ENCODE measurements around the gene FAU.

The FAU gene

DNA sequence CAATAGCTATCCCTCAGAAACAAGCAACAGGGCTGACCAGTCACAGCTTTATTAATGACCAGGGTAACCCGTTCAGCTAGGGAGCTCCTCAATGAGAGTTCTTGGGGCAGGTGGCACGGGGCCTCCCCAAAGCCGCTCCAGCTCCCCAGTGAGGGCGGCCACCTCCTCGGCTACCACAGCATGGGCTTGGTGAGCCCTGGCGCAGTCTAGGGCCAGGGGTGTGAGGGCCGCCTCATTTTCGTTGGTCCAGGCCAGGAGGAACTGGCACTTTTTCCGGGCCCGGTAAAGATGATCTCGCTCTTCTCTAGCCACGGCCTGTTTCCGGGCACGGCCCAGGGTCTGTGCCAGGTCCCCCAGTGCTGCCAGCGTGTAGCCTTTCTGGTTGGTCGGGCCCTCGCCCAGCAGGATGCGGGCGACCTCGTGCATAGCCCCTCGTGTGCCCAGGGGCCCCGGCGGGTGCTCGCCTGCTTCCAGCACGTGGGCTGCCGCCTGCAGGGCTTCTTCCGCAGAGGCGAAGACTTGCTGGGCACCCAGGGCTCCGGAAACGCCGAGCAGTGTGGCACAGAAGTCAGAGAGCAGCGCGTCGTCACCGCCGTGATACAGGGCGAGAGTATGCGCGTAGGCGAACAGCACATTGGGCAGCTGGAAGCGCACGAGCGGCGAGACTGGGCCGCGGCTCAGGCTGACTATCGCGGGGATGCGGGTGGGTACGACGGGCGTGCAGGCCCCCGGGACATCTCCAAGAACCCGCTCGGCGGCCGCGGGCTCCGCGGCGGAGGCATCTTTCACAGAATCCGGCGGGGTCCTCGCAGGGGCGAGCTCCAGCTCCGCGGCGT is 5.3 kb downstream of the FAU start:
- Histone ChIP-seq H2BK120ac (ENCODE audit: low read depth, low read length) (no peak overlapping the region), H3K4me2 (ENCODE audit: low read length, poor library complexity, severe bottlenecking) (peak overlapping the region; percentile 79), H2BK15ac (ENCODE audit: low read depth, poor library complexity, severe bottlenecking) (no peak overlapping the region), H2AK5ac (ENCODE audit: low read length, severe bottlenecking) (peak overlapping the region; percentile 16), H3K23ac (ENCODE audit: low read length in 2 of 2) (no peak overlapping the region), H3K4me1 (ENCODE audit: control insufficient read depth, insufficient read depth, low read depth, low read length) (peaks cover 41% of the 10 kb centered on the region), H4K8ac (ENCODE audit: low read length) (peak overlapping the region; percentile 89), H3K4ac (ENCODE audit: low read depth in 1 of 2, low read length in 2 of 2) (peak overlapping the region; percentile 81 to 83), H3K9me3 (ENCODE audit: control insufficient read depth, low read length) (no peaks in the 10 kb centered on the region), H2AFZ (ENCODE audit: low read depth, low read length) (no peak overlapping the region), H4K91ac (ENCODE audit: low read length) (peak overlapping the region; percentile 83), H3K4me3 (ENCODE audit: insufficient read depth in 1 of 2, low read depth in 1 of 2, low read length in 2 of 2) (peak overlapping the region; percentile 86 to 96), H3K27me3 (ENCODE audit: control insufficient read depth in 1 of 2, insufficient read depth in 1 of 2, low read length in 2 of 2) (no peaks in the 10 kb centered on the region), H2BK12ac (ENCODE audit: low read length in 2 of 2) (no peak overlapping the region), H3K18ac (ENCODE audit: low read depth in 1 of 2, low read length in 2 of 2) (peak overlapping the region in 1 of 2 experiments; percentile 41), H3K14ac (ENCODE audit: low read length in 2 of 2) (no peak overlapping the region), H3K9ac (ENCODE audit: low read length) (peak overlapping the region; percentile 98), H2BK5ac (ENCODE audit: low read depth, low read length, poor library complexity, severe bottlenecking) (peak overlapping the region; percentile 35), H3K36me3 (ENCODE audit: control insufficient read depth in 1 of 2, insufficient read depth in 2 of 2, low read depth in 1 of 2, low read length in 2 of 2) (peaks cover 50 to 53% of the 10 kb centered on the region in 2 experiments), H3K79me1 (replicated peaks; ENCODE audit: low read length, poor library complexity, severe bottlenecking) (peaks cover 27% of the 10 kb centered on the region), H3K27ac (ENCODE audit: low read length, poor library complexity, severe bottlenecking) (peak overlapping the region; percentile 6)
- WGBS: 36% methylated on average over 68 of the region's 68 CpGs
- peak; percentile 64 for DNase-seq

DNA sequence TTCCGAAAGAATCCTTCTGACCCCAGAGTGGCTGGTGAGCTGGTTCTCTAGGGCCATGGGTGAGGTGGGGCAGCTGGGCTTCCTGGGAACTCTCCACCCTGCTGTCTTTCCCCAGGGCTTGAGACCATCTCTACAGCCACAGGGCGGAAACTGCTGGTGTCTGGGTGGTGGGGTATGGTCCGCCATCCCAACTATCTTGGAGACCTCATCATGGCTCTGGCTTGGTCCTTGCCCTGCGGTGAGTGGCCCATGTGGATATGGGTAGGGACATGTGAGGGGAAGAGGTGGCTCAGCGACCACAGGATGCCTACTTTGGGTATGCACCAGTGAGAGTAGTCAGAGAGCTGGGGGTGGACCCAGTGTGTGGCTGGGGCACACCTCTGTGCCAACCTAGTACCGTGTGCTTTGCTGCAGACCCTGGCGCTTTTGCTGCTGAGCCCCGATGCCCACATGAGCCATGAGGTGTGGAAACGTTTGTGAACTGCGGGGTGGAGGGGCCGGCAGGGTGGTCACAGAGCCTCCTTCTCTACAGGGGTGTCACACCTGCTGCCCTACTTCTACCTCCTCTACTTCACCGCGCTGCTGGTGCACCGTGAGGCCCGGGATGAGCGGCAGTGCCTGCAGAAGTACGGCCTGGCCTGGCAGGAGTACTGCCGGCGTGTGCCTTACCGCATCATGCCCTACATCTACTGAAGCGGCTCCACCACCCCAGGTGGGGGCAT is 6.4 kb downstream of the FAU start:
- Histone ChIP-seq H3K14ac (ENCODE audit: low read length in 2 of 2) (no peak overlapping the region), H3K36me3 (ENCODE audit: control insufficient read depth in 1 of 2, insufficient read depth in 2 of 2, low read depth in 1 of 2, low read length in 2 of 2) (peaks cover 43 to 55% of the 10 kb centered on the region in 2 experiments), H3K9ac (ENCODE audit: low read length) (peak overlapping the region; percentile 98), H2BK120ac (ENCODE audit: low read depth, low read length) (no peak overlapping the region), H3K4me2 (ENCODE audit: low read length, poor library complexity, severe bottlenecking) (no peak overlapping the region), H2AFZ (ENCODE audit: low read depth, low read length) (no peak overlapping the region), H2BK15ac (ENCODE audit: low read depth, poor library complexity, severe bottlenecking) (no peak overlapping the region), H2BK12ac (ENCODE audit: low read length in 2 of 2) (no peak overlapping the region), H3K4me3 (ENCODE audit: insufficient read depth in 1 of 2, low read depth in 1 of 2, low read length in 2 of 2) (no peak overlapping the region), H3K79me1 (replicated peaks; ENCODE audit: low read length, poor library complexity, severe bottlenecking) (peaks cover 25% of the 10 kb centered on the region), H2AK5ac (ENCODE audit: low read length, severe bottlenecking) (no peak overlapping the region), H3K9me3 (ENCODE audit: control insufficient read depth, low read length) (no peaks in the 10 kb centered on the region), H3K27me3 (ENCODE audit: control insufficient read depth in 1 of 2, insufficient read depth in 1 of 2, low read length in 2 of 2) (no peaks in the 10 kb centered on the region), H3K27ac (ENCODE audit: low read length, poor library complexity, severe bottlenecking) (no peak overlapping the region), H3K18ac (ENCODE audit: low read depth in 1 of 2, low read length in 2 of 2) (no peak overlapping the region), H3K4me1 (ENCODE audit: control insufficient read depth, insufficient read depth, low read depth, low read length) (peaks cover 44% of the 10 kb centered on the region), H4K91ac (ENCODE audit: low read length) (no peak overlapping the region), H3K23ac (ENCODE audit: low read length in 2 of 2) (no peak overlapping the region), H2BK5ac (ENCODE audit: low read depth, low read length, poor library complexity, severe bottlenecking) (no peak overlapping the region), H4K8ac (ENCODE audit: low read length) (no peak overlapping the region), H3K4ac (ENCODE audit: low read depth in 1 of 2, low read length in 2 of 2) (no peak overlapping the region)
- whole genome bisulfite sequencing: 97% methylated on average over 19 of the region's 21 CpGs
- DNase-seq: no peak

DNA sequence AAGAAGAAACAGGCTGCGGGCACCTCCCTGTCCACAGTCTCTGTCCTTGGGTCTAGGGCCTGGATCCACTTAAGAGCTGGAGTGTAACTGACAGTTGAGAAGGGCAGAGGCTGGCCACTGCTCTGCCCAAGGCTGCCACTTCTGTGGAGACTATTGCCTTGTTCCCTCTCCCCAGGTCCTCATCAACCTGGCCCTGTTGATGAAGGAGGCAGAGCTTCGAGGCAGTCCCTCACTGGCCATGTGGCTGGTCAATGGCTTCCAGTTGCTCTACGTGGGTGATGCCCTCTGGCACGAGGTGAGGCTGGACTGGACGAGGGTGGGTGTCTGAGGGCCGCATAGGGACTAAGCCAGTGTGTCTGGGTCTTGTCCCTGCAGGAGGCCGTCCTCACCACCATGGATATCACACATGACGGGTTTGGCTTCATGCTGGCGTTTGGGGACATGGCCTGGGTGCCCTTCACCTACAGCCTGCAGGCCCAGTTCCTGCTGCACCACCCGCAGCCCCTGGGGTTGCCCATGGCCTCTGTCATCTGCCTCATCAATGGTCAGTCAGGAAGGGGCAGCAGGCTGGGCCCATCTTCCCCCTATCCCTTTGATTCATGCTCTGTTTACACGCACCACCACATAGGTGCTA is 7.3 kb downstream of the FAU start:
- H3K9ac ChIP-seq (ENCODE audit: low read length): peak overlapping the region; percentile 7
- H2BK12ac ChIP-seq (ENCODE audit: low read length in 2 of 2): no peak overlapping the region
- no peak overlapping the region for H3K4ac ChIP-seq (ENCODE audit: low read depth in 1 of 2, low read length in 2 of 2)
- no peak overlapping the region for H3K27ac ChIP-seq (ENCODE audit: low read length, poor library complexity, severe bottlenecking)
- H3K27me3 ChIP-seq (ENCODE audit: control insufficient read depth in 1 of 2, insufficient read depth in 1 of 2, low read length in 2 of 2): no peaks in the 10 kb centered on the region
- no peak overlapping the region for H3K23ac ChIP-seq (ENCODE audit: low read length in 2 of 2)
- no peak overlapping the region for H2BK5ac ChIP-seq (ENCODE audit: low read depth, low read length, poor library complexity, severe bottlenecking)
- H2BK15ac ChIP-seq (ENCODE audit: low read depth, poor library complexity, severe bottlenecking): no peak overlapping the region
- no peaks in the 10 kb centered on the region for H3K9me3 ChIP-seq (ENCODE audit: control insufficient read depth, low read length)
- peaks cover 46% of the 10 kb centered on the region for H3K4me1 ChIP-seq (ENCODE audit: control insufficient read depth, insufficient read depth, low read depth, low read length)
- H2AFZ ChIP-seq (ENCODE audit: low read depth, low read length): no peak overlapping the region
- no peak overlapping the region for H3K18ac ChIP-seq (ENCODE audit: low read depth in 1 of 2, low read length in 2 of 2)
- no peak overlapping the region for H2AK5ac ChIP-seq (ENCODE audit: low read length, severe bottlenecking)
- no peak for DNase-seq
- H4K8ac ChIP-seq (ENCODE audit: low read length): no peak overlapping the region
- H3K36me3 ChIP-seq (ENCODE audit: control insufficient read depth in 1 of 2, insufficient read depth in 2 of 2, low read depth in 1 of 2, low read length in 2 of 2): peaks cover 40 to 51% of the 10 kb centered on the region in 2 experiments
- 94% methylated on average over 11 of the region's 11 CpGs for WGBS
- H3K79me1 ChIP-seq (replicated peaks; ENCODE audit: low read length, poor library complexity, severe bottlenecking): peaks cover 23% of the 10 kb centered on the region
- no peak overlapping the region for H3K4me3 ChIP-seq (ENCODE audit: insufficient read depth in 1 of 2, low read depth in 1 of 2, low read length in 2 of 2)
- H3K14ac ChIP-seq (ENCODE audit: low read length in 2 of 2): no peak overlapping the region
- H3K4me2 ChIP-seq (ENCODE audit: low read length, poor library complexity, severe bottlenecking): no peak overlapping the region
- H4K91ac ChIP-seq (ENCODE audit: low read length): no peak overlapping the region
- H2BK120ac ChIP-seq (ENCODE audit: low read depth, low read length): no peak overlapping the region

DNA sequence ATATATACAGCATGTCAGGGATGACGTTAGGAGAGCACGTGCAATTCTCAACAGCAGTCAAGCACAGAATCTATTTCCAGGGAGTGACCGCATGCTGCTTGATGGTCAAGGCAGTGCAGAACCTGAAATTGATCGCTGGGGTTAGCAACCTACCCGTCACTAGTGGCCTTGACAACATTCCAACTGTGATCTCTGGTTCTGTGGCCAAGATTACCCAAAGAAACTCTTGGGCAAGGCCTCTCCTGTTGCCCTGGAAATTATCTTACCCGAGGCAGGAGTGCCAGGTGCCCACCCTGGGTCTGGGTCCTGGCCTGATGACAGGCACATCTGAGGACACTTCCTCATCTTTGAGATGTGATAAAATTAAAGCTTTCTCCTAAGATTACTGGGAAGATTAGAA is 8.1 kb downstream of the FAU start:
- Histone ChIP-seq H3K18ac (ENCODE audit: low read depth in 1 of 2, low read length in 2 of 2) (no peak overlapping the region), H2BK15ac (ENCODE audit: low read depth, poor library complexity, severe bottlenecking) (no peak overlapping the region), H3K4ac (ENCODE audit: low read depth in 1 of 2, low read length in 2 of 2) (no peak overlapping the region), H3K23ac (ENCODE audit: low read length in 2 of 2) (no peak overlapping the region), H2BK5ac (ENCODE audit: low read depth, low read length, poor library complexity, severe bottlenecking) (no peak overlapping the region), H2BK120ac (ENCODE audit: low read depth, low read length) (no peak overlapping the region), H2AK5ac (ENCODE audit: low read length, severe bottlenecking) (no peak overlapping the region), H3K14ac (ENCODE audit: low read length in 2 of 2) (no peak overlapping the region), H3K27me3 (ENCODE audit: control insufficient read depth in 1 of 2, insufficient read depth in 1 of 2, low read length in 2 of 2) (no peaks in the 10 kb centered on the region), H2BK12ac (ENCODE audit: low read length in 2 of 2) (no peak overlapping the region), H3K79me1 (replicated peaks; ENCODE audit: low read length, poor library complexity, severe bottlenecking) (peaks cover 25% of the 10 kb centered on the region), H3K9me3 (ENCODE audit: control insufficient read depth, low read length) (no peaks in the 10 kb centered on the region), H3K36me3 (ENCODE audit: control insufficient read depth in 1 of 2, insufficient read depth in 2 of 2, low read depth in 1 of 2, low read length in 2 of 2) (peaks cover 40 to 54% of the 10 kb centered on the region in 2 experiments), H4K8ac (ENCODE audit: low read length) (no peak overlapping the region), H3K4me3 (ENCODE audit: insufficient read depth in 1 of 2, low read depth in 1 of 2, low read length in 2 of 2) (no peak overlapping the region), H2AFZ (ENCODE audit: low read depth, low read length) (no peak overlapping the region), H3K9ac (ENCODE audit: low read length) (peak overlapping the region; percentile 77), H3K4me1 (ENCODE audit: control insufficient read depth, insufficient read depth, low read depth, low read length) (peaks cover 46% of the 10 kb centered on the region), H3K27ac (ENCODE audit: low read length, poor library complexity, severe bottlenecking) (no peak overlapping the region), H4K91ac (ENCODE audit: low read length) (no peak overlapping the region), H3K4me2 (ENCODE audit: low read length, poor library complexity, severe bottlenecking) (peak overlapping the region; percentile 92)
- DNase-seq: no peak
- WGBS: 93% methylated on average over 6 of the region's 6 CpGs
